Liver (tissue), 9 donors: ENCODE measurements around the gene CRACR2A. TPM values are rescaled to one million over a fixed set of nuclear protein-coding genes. Genes with fewer than 3 reads are reported as not detected.

ENCODE experiments used
- DNase-seq: peaks from one replicate; pipeline ENCODE4 v3.0.0-alpha.2; 2017; ENCODE audit warnings: low spot score
- H3K27ac ChIP-seq, 2 donors: one replicate each; pipeline ENCODE4 v1.7.0; 2013; ENCODE audit warnings: inconsistent platforms in 2 of 2, low read length in 2 of 2, control low read depth in 1 of 2, low read depth in 1 of 2, mild to moderate bottlenecking in 1 of 2
- H3K27me3 ChIP-seq, 4 donors: one replicate each; pipeline versions ENCODE4 v1.6.1 to v1.7.0; 2013; ENCODE audit warnings: low read length in 3 of 4, inconsistent platforms in 1 of 4, mild to moderate bottlenecking in 1 of 4, moderate library complexity in 1 of 4; ENCODE audit not compliant: control insufficient read depth in 4 of 4, insufficient read depth in 4 of 4
- H3K36me3 ChIP-seq, 4 donors: one replicate each; pipeline versions ENCODE4 v1.6.1 to v1.7.0; 2013; ENCODE audit warnings: low read length in 3 of 4, mild to moderate bottlenecking in 3 of 4, low read depth in 1 of 4, moderate library complexity in 1 of 4; ENCODE audit not compliant: control insufficient read depth in 4 of 4, insufficient read depth in 3 of 4
- H3K4me1 ChIP-seq, 4 donors: one replicate each; pipeline versions ENCODE4 v1.6.1 to v1.7.0; 2013; ENCODE audit warnings: low read length in 3 of 4, mild to moderate bottlenecking in 3 of 4, moderate library complexity in 1 of 4; ENCODE audit not compliant: control insufficient read depth in 4 of 4, insufficient read depth in 4 of 4
- H3K4me3 ChIP-seq, 3 donors: one replicate each; pipeline versions ENCODE4 v1.6.1 to v1.7.0; 2013; ENCODE audit warnings: low read length in 3 of 3, control low read depth in 1 of 3, low read depth in 1 of 3, mild to moderate bottlenecking in 1 of 3
- H3K9ac ChIP-seq, 2 donors: one replicate each; pipeline ENCODE4 v1.7.0; 2013; ENCODE audit warnings: low read length in 2 of 2, mild to moderate bottlenecking in 2 of 2, moderate library complexity in 2 of 2, control low read depth in 1 of 2, low read depth in 1 of 2
- H3K9me3 ChIP-seq, 4 donors: one replicate each; pipeline versions ENCODE4 v1.6.1 to v1.7.0; 2013; ENCODE audit warnings: low read length in 3 of 4; ENCODE audit not compliant: control insufficient read depth in 4 of 4
- EGR1 ChIP-seq, 2 donors: IDR thresholded peaks; 2 replicates each; pipeline ENCODE4 v1.6.1; 2016 to 2018; ENCODE audit warnings: antibody characterized with exemption in 2 of 2, low read depth in 2 of 2
- FOXA1 ChIP-seq: IDR thresholded peaks from 2 replicates; pipeline ENCODE4 v1.6.1; 2016; ENCODE audit warnings: antibody characterized with exemption
- FOXA2 ChIP-seq: IDR thresholded peaks from 2 replicates; pipeline ENCODE4 v1.6.1; 2016; ENCODE audit warnings: antibody characterized with exemption
- GABPA ChIP-seq, 2 donors: IDR thresholded peaks in 1 of 2; conservative IDR thresholded peaks in 1 of 2; 2 replicates each; pipeline ENCODE4 v1.6.1; 2016; ENCODE audit warnings: antibody characterized with exemption in 2 of 2, mild to moderate bottlenecking in 1 of 2, moderate library complexity in 1 of 2
- HNF4A ChIP-seq, 2 donors: conservative IDR thresholded peaks; 2 replicates each; pipeline ENCODE4 v1.6.1; 2016; ENCODE audit warnings: antibody characterized with exemption in 2 of 2, mild to moderate bottlenecking in 2 of 2
- HNF4G ChIP-seq: IDR thresholded peaks from 2 replicates; pipeline ENCODE4 v1.6.1; 2016; ENCODE audit warnings: antibody characterized with exemption
- NR2F2 ChIP-seq: IDR thresholded peaks from 2 replicates; pipeline ENCODE4 v1.6.1; 2016; ENCODE audit warnings: antibody characterized with exemption
- RAD21 ChIP-seq, 2 donors: IDR thresholded peaks; 2 replicates each; pipeline ENCODE4 v1.6.1; 2016; ENCODE audit warnings: antibody characterized with exemption in 2 of 2, mild to moderate bottlenecking in 2 of 2
- RXRA ChIP-seq, 2 donors: IDR thresholded peaks; 2 replicates each; pipeline ENCODE4 v1.6.1; 2017 to 2018; ENCODE audit warnings: antibody characterized with exemption in 2 of 2, mild to moderate bottlenecking in 1 of 2
- SP1 ChIP-seq: IDR thresholded peaks from 2 replicates; pipeline ENCODE4 v1.6.1; 2018; ENCODE audit warnings: antibody characterized with exemption, mild to moderate bottlenecking
- YY1 ChIP-seq: IDR thresholded peaks from 2 replicates; pipeline ENCODE4 v1.6.1; 2016; ENCODE audit warnings: antibody characterized with exemption, mild to moderate bottlenecking
- WGBS: extraction: QIAGEN DNeasy Blood & Tissue Kit; methylation state at CpG from one replicate; pipeline ENCODE4 v1.1.7; 2013; 5-methylcytosine and 5-hydroxymethylcytosine counted together
- polyA plus RNA-seq, 2 donors: library from polyadenylated mRNA; stranded (reverse) in 1 of 2; unstranded in 1 of 2; fragments of 200-250 nt in 1 of 2; fragments of >200 nt in 1 of 2; fragmentation: Nextera tagmentation in 1 of 2; extraction: Ambion mirVana in 1 of 2; gene quantifications; one replicate each; pipeline versions ENCODE4 v1.2.1 to v1.2.3, GENCODE V29; 2013 to 2015
- total RNA-seq, 2 donors: library from RNA; depleted of rRNA; stranded (reverse); fragments of >200 nt; gene quantifications; one replicate each; pipeline ENCODE4 v1.2.3, GENCODE V29; 2014
- TF ChIP-seq, protein P1 (sequence below): IDR thresholded peaks from 2 replicates; pipeline ENCODE4 v1.6.1; 2016; ENCODE audit warnings: antibody characterized with exemption
- TF ChIP-seq, protein P2 (sequence below): IDR thresholded peaks from 2 replicates; pipeline ENCODE4 v1.6.1; 2016; ENCODE audit warnings: antibody characterized with exemption
- TF ChIP-seq, protein P3 (sequence below): IDR thresholded peaks from 2 replicates; pipeline ENCODE4 v1.6.1; 2016; ENCODE audit warnings: antibody characterized with exemption, mild to moderate bottlenecking
- TF ChIP-seq, protein P4 (sequence below): fragments of 150-350 bp; IDR thresholded peaks from 2 replicates; pipeline ENCODE4 v1.5.1; 2017; ENCODE audit warnings: improper control_type of control experiment, low read depth, low read length; ENCODE audit not compliant: missing input control
- donor health status: healthy.
- donor health status: healthy.
- donor health status: healthy.
- donor health status: healthy.
- donor health status: healthy.

Gene CRACR2A
- total and polyA plus RNA-seq, 4 donors = 0.33 to 4.2 (median 1.4) TPM

DNA sequence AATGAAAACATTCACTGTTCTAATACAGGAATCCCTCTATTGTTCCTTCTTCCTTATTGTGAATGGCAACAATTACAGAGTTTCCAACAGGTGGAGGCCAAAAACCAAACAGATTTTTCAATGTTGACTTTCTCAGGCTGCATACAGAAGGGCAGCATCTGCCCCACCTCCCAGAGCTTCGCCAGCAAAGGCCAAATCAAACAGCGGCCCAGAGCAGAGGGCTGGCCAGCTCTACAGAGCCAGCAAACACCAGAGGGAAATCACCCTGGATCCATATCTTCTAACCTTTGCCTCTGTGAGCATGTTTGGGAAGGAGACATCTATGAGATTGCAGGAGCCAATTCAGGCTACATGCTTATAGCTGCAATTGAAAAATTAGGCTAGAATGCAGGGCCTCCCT, 4.4 kb upstream of the CRACR2A start (continued):
- TF ChIP-seq, protein P1, sequence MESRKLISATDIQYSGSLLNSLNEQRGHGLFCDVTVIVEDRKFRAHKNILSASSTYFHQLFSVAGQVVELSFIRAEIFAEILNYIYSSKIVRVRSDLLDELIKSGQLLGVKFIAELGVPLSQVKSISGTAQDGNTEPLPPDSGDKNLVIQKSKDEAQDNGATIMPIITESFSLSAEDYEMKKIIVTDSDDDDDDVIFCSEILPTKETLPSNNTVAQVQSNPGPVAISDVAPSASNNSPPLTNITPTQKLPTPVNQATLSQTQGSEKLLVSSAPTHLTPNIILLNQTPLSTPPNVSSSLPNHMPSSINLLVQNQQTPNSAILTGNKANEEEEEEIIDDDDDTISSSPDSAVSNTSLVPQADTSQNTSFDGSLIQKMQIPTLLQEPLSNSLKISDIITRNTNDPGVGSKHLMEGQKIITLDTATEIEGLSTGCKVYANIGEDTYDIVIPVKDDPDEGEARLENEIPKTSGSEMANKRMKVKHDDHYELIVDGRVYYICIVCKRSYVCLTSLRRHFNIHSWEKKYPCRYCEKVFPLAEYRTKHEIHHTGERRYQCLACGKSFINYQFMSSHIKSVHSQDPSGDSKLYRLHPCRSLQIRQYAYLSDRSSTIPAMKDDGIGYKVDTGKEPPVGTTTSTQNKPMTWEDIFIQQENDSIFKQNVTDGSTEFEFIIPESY = peak; percentile 76
- TF ChIP-seq FOXA1 (peak; percentile 88), GABPA (IDR thresholded peaks at IDR 0.05 in 1 of 2, conservative IDR thresholded peaks at IDR 0.05 in 1 of 2) (no peak)

DNA sequence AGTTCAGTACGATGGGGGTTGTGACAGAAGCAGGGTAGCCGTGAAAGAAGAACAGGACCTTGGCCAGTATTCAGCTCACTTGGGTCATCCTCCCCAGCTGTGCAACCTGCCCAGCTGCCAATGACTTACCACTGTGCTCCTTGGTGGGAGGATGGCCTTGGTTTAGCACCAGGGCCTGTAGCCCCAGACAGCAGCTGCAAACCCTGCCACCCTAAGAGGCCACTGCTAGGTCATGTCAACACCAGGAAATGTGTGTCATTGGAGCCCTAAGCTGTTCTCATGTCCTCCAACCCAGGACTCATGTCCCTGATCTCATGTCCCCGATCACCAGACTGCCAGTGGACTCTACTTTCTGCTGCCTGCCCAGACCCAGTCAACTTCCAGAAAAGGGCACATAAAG, 3.0 kb upstream of the CRACR2A start:
- H3K36me3 ChIP-seq = no peaks in the 10 kb centered on the region
- no peaks in the 10 kb centered on the region for H3K27me3 ChIP-seq
- peaks cover 15 to 32% (median 27%) of the 10 kb centered on the region in 4 donors for H3K4me1 ChIP-seq
- H3K27ac ChIP-seq = no peak overlapping the region
- H3K4me3 ChIP-seq = no peak overlapping the region
- H3K9me3 ChIP-seq = no peaks in the 10 kb centered on the region
- no peak overlapping the region for H3K9ac ChIP-seq
- TF ChIP-seq HNF4A (conservative IDR thresholded peaks at IDR 0.05) (peak in 1 of 2 donors; percentile 55), RXRA (IDR thresholded peaks at IDR 0.05) (peak in 1 of 2 donors; percentile 54), FOXA2 (no peak)
- 41% methylated on average over 3 of the region's 3 CpGs for WGBS
- no peak for DNase-seq

DNA sequence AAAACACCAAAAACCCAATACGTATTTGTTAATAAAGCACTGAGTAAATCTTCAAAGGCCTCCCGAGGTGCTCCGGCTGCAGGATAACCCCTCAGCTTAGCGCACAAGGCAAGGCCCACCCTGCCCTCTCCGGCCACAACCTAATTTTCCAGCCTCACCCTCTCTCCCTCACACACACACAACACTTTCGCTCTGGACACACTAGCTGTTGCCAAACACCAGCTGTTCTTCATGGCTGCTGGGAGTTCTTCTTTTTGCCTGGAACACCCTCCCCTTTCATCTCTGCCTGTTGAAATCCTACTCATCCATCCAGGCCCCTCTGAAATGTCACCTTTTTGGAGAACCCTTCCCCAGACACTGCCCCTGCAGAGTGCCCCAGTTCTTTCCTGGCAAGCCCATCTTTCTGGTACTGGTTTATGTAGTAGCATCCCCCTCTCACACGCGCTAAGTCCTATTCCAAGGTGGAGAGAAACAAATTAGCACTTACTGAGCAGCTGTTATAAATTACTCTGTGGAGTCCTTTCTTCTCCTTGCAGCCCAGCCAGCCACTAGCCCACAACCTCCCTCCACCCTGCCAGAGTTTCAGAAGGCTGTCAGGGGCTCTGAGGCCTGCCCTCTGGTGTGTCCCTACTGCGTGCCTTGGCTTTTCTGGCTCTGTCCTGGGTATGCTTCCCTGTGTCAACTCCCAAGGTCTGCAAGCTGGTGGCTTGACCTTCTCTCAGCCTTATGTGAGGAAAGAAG, 805 bp upstream of the CRACR2A start:
- WGBS = 79% methylated on average over 9 of the region's 9 CpGs
- Histone ChIP-seq H3K27ac (peak overlapping the region; percentile 32 to 64), H3K36me3 (no peaks in the 10 kb centered on the region), H3K9me3 (no peaks in the 10 kb centered on the region), H3K27me3 (no peaks in the 10 kb centered on the region), H3K4me1 (peaks cover 15 to 32% (median 27%) of the 10 kb centered on the region in 4 donors), H3K9ac (no peak overlapping the region), H3K4me3 (peak overlapping the region in 1 of 3 donors; percentile 40)
- TF ChIP-seq RAD21 (IDR thresholded peaks at IDR 0.05) = no peak
- no peak for TF ChIP-seq EGR1 (IDR thresholded peaks at IDR 0.05; ENCODE audit: low read depth in 2 of 2)
- no peak for TF ChIP-seq NR2F2
- no peak for TF ChIP-seq YY1
- TF ChIP-seq, protein P2, sequence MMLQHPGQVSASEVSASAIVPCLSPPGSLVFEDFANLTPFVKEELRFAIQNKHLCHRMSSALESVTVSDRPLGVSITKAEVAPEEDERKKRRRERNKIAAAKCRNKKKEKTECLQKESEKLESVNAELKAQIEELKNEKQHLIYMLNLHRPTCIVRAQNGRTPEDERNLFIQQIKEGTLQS = no peak
- no peak for DNase-seq

DNA sequence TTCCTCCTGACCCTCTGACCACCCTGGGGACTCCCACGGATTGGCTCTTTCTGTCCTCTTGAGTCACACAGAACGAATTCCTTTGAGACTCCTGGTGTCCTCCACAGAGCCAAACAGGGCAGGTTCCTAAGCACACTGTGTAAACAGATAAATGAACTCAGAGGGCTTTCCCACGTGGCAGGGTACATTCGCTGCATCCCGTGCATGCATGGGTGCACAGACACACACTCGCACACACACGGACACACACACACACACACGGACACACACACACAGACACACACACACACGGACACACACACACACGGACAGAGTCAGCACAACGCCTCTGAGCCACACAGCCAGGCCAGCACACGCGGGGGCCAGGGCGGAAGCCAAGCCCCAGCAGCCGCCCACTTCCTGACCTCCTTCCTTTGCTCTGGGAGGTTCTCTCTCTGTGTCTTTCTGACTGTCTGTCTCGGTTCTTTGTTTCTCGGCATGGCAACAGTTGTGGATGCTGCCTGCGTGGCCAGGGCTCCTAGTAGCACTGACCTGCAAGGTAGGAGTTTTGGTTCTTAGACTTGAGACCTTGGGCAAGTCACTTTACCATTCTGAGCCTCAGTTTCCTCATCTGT, 706 bp downstream of the CRACR2A start:
- TF ChIP-seq, protein P3, sequence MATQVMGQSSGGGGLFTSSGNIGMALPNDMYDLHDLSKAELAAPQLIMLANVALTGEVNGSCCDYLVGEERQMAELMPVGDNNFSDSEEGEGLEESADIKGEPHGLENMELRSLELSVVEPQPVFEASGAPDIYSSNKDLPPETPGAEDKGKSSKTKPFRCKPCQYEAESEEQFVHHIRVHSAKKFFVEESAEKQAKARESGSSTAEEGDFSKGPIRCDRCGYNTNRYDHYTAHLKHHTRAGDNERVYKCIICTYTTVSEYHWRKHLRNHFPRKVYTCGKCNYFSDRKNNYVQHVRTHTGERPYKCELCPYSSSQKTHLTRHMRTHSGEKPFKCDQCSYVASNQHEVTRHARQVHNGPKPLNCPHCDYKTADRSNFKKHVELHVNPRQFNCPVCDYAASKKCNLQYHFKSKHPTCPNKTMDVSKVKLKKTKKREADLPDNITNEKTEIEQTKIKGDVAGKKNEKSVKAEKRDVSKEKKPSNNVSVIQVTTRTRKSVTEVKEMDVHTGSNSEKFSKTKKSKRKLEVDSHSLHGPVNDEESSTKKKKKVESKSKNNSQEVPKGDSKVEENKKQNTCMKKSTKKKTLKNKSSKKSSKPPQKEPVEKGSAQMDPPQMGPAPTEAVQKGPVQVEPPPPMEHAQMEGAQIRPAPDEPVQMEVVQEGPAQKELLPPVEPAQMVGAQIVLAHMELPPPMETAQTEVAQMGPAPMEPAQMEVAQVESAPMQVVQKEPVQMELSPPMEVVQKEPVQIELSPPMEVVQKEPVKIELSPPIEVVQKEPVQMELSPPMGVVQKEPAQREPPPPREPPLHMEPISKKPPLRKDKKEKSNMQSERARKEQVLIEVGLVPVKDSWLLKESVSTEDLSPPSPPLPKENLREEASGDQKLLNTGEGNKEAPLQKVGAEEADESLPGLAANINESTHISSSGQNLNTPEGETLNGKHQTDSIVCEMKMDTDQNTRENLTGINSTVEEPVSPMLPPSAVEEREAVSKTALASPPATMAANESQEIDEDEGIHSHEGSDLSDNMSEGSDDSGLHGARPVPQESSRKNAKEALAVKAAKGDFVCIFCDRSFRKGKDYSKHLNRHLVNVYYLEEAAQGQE = no peak
- TF ChIP-seq SP1 (no peak), NR2F2 (peak; percentile 13), HNF4G (no peak)
- TF ChIP-seq, protein P4, sequence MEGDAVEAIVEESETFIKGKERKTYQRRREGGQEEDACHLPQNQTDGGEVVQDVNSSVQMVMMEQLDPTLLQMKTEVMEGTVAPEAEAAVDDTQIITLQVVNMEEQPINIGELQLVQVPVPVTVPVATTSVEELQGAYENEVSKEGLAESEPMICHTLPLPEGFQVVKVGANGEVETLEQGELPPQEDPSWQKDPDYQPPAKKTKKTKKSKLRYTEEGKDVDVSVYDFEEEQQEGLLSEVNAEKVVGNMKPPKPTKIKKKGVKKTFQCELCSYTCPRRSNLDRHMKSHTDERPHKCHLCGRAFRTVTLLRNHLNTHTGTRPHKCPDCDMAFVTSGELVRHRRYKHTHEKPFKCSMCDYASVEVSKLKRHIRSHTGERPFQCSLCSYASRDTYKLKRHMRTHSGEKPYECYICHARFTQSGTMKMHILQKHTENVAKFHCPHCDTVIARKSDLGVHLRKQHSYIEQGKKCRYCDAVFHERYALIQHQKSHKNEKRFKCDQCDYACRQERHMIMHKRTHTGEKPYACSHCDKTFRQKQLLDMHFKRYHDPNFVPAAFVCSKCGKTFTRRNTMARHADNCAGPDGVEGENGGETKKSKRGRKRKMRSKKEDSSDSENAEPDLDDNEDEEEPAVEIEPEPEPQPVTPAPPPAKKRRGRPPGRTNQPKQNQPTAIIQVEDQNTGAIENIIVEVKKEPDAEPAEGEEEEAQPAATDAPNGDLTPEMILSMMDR = no peak
- Histone ChIP-seq H3K9me3 (no peaks in the 10 kb centered on the region), H3K4me1 (peaks cover 11 to 23% (median 17%) of the 10 kb centered on the region in 4 donors), H3K36me3 (no peaks in the 10 kb centered on the region), H3K4me3 (peak overlapping the region in 1 of 3 donors; percentile 40), H3K27ac (peak overlapping the region; percentile 32 to 64), H3K27me3 (no peaks in the 10 kb centered on the region), H3K9ac (no peak overlapping the region)
- WGBS = 43% methylated on average over 18 of the region's 18 CpGs
- peak; percentile 36 for DNase-seq
